ENCODE measurements around the gene PDE2A. TPM values are rescaled to one million over a fixed set of nuclear protein-coding genes. Genes with fewer than 3 reads are reported as not detected.

Gene PDE2A
- total RNA-seq, 1 experiment from 2014 or later = 3.7 TPM

DNA sequence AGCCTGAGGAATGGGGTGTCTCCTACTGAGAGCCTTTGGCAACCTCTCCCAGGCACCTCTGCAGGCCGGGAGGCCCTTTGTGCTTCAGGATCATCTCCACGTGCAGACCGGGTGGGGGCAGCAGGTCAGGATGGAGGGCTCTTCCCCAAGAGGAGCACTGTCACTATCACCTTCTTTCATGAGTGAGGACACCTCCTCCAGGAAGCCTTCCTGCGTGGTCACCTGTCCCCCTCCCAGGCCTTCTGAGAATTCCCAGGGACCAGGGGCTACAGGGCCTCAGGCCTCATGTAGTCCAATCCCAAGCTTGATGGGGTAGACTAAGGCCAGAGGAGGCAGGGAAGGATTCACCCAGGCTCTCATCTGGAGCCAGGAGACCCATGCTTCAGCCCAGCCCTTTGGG, 57.6 kb downstream of the PDE2A start:
- H3K36me3 Mint-ChIP-seq = no peaks in the 10 kb centered on the region
- ATAC-seq (no peak), DNase-seq (ENCODE audit: low spot score) (no peak)
- no peak overlapping the region for H3K4me3 Mint-ChIP-seq
- POLR2A ChIA-PET = no interaction called here
- H3K4me1 Mint-ChIP-seq = peaks cover 11% of the 10 kb centered on the region
- CTCF ChIA-PET = interaction anchor here (0.6 to 2.4 kb wide), 6 partner anchors 17 to 182 kb away, joined by 4 to 12 read pairs (median 7); no protein-coding TSS in a partner anchor
- H3K27ac Mint-ChIP-seq = no peak overlapping the region
- no peaks in the 10 kb centered on the region for H3K9me3 Mint-ChIP-seq
- TF ChIP-seq, protein P1, sequence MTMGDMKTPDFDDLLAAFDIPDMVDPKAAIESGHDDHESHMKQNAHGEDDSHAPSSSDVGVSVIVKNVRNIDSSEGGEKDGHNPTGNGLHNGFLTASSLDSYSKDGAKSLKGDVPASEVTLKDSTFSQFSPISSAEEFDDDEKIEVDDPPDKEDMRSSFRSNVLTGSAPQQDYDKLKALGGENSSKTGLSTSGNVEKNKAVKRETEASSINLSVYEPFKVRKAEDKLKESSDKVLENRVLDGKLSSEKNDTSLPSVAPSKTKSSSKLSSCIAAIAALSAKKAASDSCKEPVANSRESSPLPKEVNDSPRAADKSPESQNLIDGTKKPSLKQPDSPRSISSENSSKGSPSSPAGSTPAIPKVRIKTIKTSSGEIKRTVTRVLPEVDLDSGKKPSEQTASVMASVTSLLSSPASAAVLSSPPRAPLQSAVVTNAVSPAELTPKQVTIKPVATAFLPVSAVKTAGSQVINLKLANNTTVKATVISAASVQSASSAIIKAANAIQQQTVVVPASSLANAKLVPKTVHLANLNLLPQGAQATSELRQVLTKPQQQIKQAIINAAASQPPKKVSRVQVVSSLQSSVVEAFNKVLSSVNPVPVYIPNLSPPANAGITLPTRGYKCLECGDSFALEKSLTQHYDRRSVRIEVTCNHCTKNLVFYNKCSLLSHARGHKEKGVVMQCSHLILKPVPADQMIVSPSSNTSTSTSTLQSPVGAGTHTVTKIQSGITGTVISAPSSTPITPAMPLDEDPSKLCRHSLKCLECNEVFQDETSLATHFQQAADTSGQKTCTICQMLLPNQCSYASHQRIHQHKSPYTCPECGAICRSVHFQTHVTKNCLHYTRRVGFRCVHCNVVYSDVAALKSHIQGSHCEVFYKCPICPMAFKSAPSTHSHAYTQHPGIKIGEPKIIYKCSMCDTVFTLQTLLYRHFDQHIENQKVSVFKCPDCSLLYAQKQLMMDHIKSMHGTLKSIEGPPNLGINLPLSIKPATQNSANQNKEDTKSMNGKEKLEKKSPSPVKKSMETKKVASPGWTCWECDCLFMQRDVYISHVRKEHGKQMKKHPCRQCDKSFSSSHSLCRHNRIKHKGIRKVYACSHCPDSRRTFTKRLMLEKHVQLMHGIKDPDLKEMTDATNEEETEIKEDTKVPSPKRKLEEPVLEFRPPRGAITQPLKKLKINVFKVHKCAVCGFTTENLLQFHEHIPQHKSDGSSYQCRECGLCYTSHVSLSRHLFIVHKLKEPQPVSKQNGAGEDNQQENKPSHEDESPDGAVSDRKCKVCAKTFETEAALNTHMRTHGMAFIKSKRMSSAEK (CRISPR knock-in tag; IDR thresholded peaks at IDR 0.05; ENCODE audit: borderline replicate concordance) = no peak
- TF ChIP-seq ZNF232 (CRISPR knock-in tag; IDR thresholded peaks at IDR 0.05) (no peak), JAZF1 (CRISPR knock-in tag; IDR thresholded peaks at IDR 0.05) (no peak), MXD4 (CRISPR knock-in tag; IDR thresholded peaks at IDR 0.05; ENCODE audit: borderline replicate concordance) (no peak), ZSCAN18 (CRISPR knock-in tag; IDR thresholded peaks at IDR 0.05) (no peak), ZNF512 (CRISPR knock-in tag; IDR thresholded peaks at IDR 0.05; ENCODE audit: borderline replicate concordance) (no peak), PRDM15 (CRISPR knock-in tag; IDR thresholded peaks at IDR 0.05) (no peak), ZNF317 (CRISPR knock-in tag; IDR thresholded peaks at IDR 0.05; ENCODE audit: borderline replicate concordance, low read depth) (no peak), ESRRA (CRISPR knock-in tag; IDR thresholded peaks at IDR 0.05; ENCODE audit: borderline replicate concordance) (no peak), ZNF219 (CRISPR knock-in tag; IDR thresholded peaks at IDR 0.05; ENCODE audit: borderline replicate concordance) (no peak), ZNF121 (CRISPR knock-in tag; IDR thresholded peaks at IDR 0.05) (no peak), KAT7 (CRISPR knock-in tag; IDR thresholded peaks at IDR 0.05; ENCODE audit: borderline replicate concordance) (no peak), RELA (CRISPR knock-in tag; IDR thresholded peaks at IDR 0.05; ENCODE audit: borderline replicate concordance) (no peak)
- TF ChIP-seq, protein P2, sequence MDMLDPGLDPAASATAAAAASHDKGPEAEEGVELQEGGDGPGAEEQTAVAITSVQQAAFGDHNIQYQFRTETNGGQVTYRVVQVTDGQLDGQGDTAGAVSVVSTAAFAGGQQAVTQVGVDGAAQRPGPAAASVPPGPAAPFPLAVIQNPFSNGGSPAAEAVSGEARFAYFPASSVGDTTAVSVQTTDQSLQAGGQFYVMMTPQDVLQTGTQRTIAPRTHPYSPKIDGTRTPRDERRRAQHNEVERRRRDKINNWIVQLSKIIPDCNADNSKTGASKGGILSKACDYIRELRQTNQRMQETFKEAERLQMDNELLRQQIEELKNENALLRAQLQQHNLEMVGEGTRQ (CRISPR knock-in tag; IDR thresholded peaks at IDR 0.05) = no peak
- TF ChIP-seq, protein P3, sequence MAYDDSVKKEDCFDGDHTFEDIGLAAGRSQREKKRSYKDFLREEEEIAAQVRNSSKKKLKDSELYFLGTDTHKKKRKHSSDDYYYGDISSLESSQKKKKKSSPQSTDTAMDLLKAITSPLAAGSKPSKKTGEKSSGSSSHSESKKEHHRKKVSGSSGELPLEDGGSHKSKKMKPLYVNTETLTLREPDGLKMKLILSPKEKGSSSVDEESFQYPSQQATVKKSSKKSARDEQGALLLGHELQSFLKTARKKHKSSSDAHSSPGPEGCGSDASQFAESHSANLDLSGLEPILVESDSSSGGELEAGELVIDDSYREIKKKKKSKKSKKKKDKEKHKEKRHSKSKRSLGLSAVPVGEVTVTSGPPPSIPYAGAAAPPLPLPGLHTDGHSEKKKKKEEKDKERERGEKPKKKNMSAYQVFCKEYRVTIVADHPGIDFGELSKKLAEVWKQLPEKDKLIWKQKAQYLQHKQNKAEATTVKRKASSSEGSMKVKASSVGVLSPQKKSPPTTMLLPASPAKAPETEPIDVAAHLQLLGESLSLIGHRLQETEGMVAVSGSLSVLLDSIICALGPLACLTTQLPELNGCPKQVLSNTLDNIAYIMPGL (CRISPR knock-in tag; IDR thresholded peaks at IDR 0.05) = no peak
- TF ChIP-seq, protein P4, sequence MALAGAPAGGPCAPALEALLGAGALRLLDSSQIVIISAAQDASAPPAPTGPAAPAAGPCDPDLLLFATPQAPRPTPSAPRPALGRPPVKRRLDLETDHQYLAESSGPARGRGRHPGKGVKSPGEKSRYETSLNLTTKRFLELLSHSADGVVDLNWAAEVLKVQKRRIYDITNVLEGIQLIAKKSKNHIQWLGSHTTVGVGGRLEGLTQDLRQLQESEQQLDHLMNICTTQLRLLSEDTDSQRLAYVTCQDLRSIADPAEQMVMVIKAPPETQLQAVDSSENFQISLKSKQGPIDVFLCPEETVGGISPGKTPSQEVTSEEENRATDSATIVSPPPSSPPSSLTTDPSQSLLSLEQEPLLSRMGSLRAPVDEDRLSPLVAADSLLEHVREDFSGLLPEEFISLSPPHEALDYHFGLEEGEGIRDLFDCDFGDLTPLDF (CRISPR knock-in tag; IDR thresholded peaks at IDR 0.05) = no peak
- TF ChIP-seq, protein P5, sequence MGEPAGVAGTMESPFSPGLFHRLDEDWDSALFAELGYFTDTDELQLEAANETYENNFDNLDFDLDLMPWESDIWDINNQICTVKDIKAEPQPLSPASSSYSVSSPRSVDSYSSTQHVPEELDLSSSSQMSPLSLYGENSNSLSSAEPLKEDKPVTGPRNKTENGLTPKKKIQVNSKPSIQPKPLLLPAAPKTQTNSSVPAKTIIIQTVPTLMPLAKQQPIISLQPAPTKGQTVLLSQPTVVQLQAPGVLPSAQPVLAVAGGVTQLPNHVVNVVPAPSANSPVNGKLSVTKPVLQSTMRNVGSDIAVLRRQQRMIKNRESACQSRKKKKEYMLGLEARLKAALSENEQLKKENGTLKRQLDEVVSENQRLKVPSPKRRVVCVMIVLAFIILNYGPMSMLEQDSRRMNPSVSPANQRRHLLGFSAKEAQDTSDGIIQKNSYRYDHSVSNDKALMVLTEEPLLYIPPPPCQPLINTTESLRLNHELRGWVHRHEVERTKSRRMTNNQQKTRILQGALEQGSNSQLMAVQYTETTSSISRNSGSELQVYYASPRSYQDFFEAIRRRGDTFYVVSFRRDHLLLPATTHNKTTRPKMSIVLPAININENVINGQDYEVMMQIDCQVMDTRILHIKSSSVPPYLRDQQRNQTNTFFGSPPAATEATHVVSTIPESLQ (CRISPR knock-in tag; IDR thresholded peaks at IDR 0.05) = no peak
- peaks cover 13% of the 10 kb centered on the region for H3K27me3 Mint-ChIP-seq (ENCODE audit: low read depth)

Data from WTC11 (cell line).